Liver (tissue), 3 donors: ENCODE measurements around the gene PHF2.

ENCODE experiments used
- RAD21 ChIP-seq, 2 donors: IDR thresholded peaks; 2 replicates each; pipeline ENCODE4 v1.6.1; 2016; ENCODE audit warnings: antibody characterized with exemption in 2 of 2, mild to moderate bottlenecking in 2 of 2
- YY1 ChIP-seq: IDR thresholded peaks from 2 replicates; pipeline ENCODE4 v1.6.1; 2016; ENCODE audit warnings: antibody characterized with exemption, mild to moderate bottlenecking
- TF ChIP-seq, protein P1 (sequence below): fragments of 150-350 bp; IDR thresholded peaks from 2 replicates; pipeline ENCODE4 v1.5.1; 2017; ENCODE audit warnings: improper control_type of control experiment, low read depth, low read length; ENCODE audit not compliant: missing input control
- TF ChIP-seq, protein P2 (sequence below): IDR thresholded peaks from 2 replicates; pipeline ENCODE4 v1.6.1; 2016; ENCODE audit warnings: antibody characterized with exemption
- donor health status: healthy.
- donor health status: healthy.

DNA sequence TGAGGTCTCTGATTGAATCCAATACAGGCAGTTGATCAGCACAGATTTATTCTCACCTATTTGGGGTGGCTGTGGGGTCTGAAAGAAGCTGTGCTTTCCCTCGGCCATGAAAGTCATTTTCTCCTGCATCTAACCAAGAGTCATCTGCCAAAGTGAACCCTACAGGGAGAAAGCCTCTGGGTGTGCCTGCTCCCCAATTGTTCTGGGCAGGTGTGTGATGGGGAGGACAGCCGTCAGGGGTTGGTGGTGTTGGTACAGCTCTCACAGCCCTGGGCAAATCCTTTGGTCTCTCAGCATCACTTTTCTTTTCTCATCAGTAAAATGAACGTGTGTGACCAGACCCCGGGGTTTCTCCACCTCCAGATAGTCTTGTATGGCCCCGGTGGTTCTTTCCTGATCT is 2.5 kb downstream of the PHF2 start:
- TF ChIP-seq RAD21 (IDR thresholded peaks at IDR 0.05) (no peak), YY1 (no peak)
- TF ChIP-seq, protein P1, sequence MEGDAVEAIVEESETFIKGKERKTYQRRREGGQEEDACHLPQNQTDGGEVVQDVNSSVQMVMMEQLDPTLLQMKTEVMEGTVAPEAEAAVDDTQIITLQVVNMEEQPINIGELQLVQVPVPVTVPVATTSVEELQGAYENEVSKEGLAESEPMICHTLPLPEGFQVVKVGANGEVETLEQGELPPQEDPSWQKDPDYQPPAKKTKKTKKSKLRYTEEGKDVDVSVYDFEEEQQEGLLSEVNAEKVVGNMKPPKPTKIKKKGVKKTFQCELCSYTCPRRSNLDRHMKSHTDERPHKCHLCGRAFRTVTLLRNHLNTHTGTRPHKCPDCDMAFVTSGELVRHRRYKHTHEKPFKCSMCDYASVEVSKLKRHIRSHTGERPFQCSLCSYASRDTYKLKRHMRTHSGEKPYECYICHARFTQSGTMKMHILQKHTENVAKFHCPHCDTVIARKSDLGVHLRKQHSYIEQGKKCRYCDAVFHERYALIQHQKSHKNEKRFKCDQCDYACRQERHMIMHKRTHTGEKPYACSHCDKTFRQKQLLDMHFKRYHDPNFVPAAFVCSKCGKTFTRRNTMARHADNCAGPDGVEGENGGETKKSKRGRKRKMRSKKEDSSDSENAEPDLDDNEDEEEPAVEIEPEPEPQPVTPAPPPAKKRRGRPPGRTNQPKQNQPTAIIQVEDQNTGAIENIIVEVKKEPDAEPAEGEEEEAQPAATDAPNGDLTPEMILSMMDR = no peak
- TF ChIP-seq, protein P2, sequence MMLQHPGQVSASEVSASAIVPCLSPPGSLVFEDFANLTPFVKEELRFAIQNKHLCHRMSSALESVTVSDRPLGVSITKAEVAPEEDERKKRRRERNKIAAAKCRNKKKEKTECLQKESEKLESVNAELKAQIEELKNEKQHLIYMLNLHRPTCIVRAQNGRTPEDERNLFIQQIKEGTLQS = no peak
